GM12801 (cell line): Measurements from ENCODE around the gene OTX1.

Experiments
- CTCF ChIP-seq: IDR thresholded peaks from one replicate; pipeline ENCODE4 v1.5.1; 2011; ENCODE audit warnings: control low read depth; ENCODE audit not compliant: insufficient read length; ENCODE audit errors: extremely low read depth

OTX1 gene

GRCh38 chr2:63052411-63053080 lies 1.9 kb downstream of the OTX1 start:
- no peak for TF ChIP-seq CTCF

- TF ChIP-seq CTCF, result no peak
These were observed 2.7 kb downstream of the OTX1 start for GRCh38 chr2:63053081-63053888.

GRCh38 chr2:63053889-63054602 lies 3.4 kb downstream of the OTX1 start:
- TF ChIP-seq CTCF, result no peak

GRCh38 chr2:63054841-63055225 lies 4.2 kb downstream of the OTX1 start:
- no peak for TF ChIP-seq CTCF

GRCh38 chr2:63055226-63056106 lies 4.8 kb downstream of the OTX1 start:
- no peak for TF ChIP-seq CTCF

- no peak for TF ChIP-seq CTCF
These were observed 5.7 kb downstream of the OTX1 start for GRCh38 chr2:63056107-63057050.
